ENCODE measurements around the gene DNAJA1.

- TF ChIP-seq CTCF (IDR thresholded peaks at IDR 0.05) (no peak), POLR2A (IDR thresholded peaks at IDR 0.05) (no peak)
Measured at GRCh38 chr9:33019797-33020196, 5.3 kb upstream of the DNAJA1 start.
